OCI-LY1 (cell line): ENCODE data around the gene NFATC2IP.

Experiments
- H2AFZ ChIP-seq: fragments of 200-600 bp; sonication (generic), shearing (Covaris generic); 2 replicates; pipeline ENCODE4 v1.6.0; 2014; ENCODE audit warnings: antibody characterized with exemption, mild to moderate bottlenecking, low read length
- H3F3A ChIP-seq: fragments of 200-600 bp; sonication (generic), shearing (Covaris generic); 2 replicates; pipeline ENCODE4 v1.6.0; 2014; ENCODE audit warnings: mild to moderate bottlenecking, antibody characterized with exemption, low read length, moderate library complexity; ENCODE audit not compliant: insufficient read depth
- H3K27ac ChIP-seq: fragments of 200-600 bp; sonication (generic); 2 replicates; pipeline ENCODE4 v1.5.1; 2014; ENCODE audit warnings: low read length, mixed run types, mild to moderate bottlenecking, low read depth; ENCODE audit not compliant: poor library complexity, severe bottlenecking
- H3K27me3 ChIP-seq: fragments of 200-600 bp; sonication (generic); 2 replicates; pipeline ENCODE4 v1.6.0; 2014; ENCODE audit warnings: antibody characterized with exemption, mild to moderate bottlenecking, low read length, moderate library complexity; ENCODE audit not compliant: insufficient read depth
- H3K36me3 ChIP-seq: fragments of 200-600 bp; sonication (generic); 2 replicates; pipeline ENCODE4 v1.6.1; 2014; ENCODE audit warnings: mild to moderate bottlenecking, antibody characterized with exemption, low read length, moderate library complexity, mixed read lengths; ENCODE audit not compliant: insufficient read depth
- H3K4me1 ChIP-seq: fragments of 200-600 bp; sonication (generic); 2 replicates; pipeline ENCODE4 v1.5.1; 2014; ENCODE audit warnings: mild to moderate bottlenecking, low read length, moderate library complexity; ENCODE audit not compliant: insufficient read depth, severe bottlenecking
- H3K4me2 ChIP-seq: fragments of 200-600 bp; sonication (generic), shearing (Covaris generic); 2 replicates; pipeline ENCODE4 v1.6.1; 2014; ENCODE audit warnings: low read length
- H3K4me3 ChIP-seq: fragments of 200-600 bp; sonication (generic); 2 replicates; pipeline ENCODE4 v1.5.1; 2014; ENCODE audit warnings: low read length, low read depth, mild to moderate bottlenecking, mixed read lengths; ENCODE audit not compliant: poor library complexity, severe bottlenecking
- H3K79me2 ChIP-seq: fragments of 200-600 bp; shearing (Covaris generic); 2 replicates; pipeline ENCODE4 v1.6.1; 2016; ENCODE audit warnings: mixed run types, low read length, mixed read lengths; ENCODE audit not compliant: insufficient read depth
- H3K9ac ChIP-seq: fragments of 200-600 bp; sonication (generic), shearing (Covaris generic); 2 replicates; pipeline ENCODE4 v1.6.1; 2014; ENCODE audit warnings: mild to moderate bottlenecking, low read length, mixed read lengths
- H3K9me2 ChIP-seq: fragments of 200-600 bp; sonication (generic), shearing (Covaris generic); 2 replicates; pipeline ENCODE4 v1.6.1; 2014; ENCODE audit warnings: low read depth, mild to moderate bottlenecking, low read length, mixed read lengths
- H3K9me3 ChIP-seq: fragments of 200-600 bp; shearing (Covaris generic); 2 replicates; pipeline ENCODE4 v1.6.1; 2014; ENCODE audit warnings: low read length, mixed read lengths
- H4K20me1 ChIP-seq: fragments of 200-600 bp; sonication (generic), shearing (Covaris generic); 2 replicates; pipeline ENCODE4 v1.6.0; 2016; ENCODE audit warnings: mild to moderate bottlenecking, low read length; ENCODE audit not compliant: insufficient read depth
- EZH2 ChIP-seq: fragments of 200-600 bp; sonication (generic), shearing (Covaris generic); IDR thresholded peaks from 2 replicates; pipeline ENCODE4 v1.8.0; 2017; ENCODE audit warnings: borderline replicate concordance, mixed run types, mild to moderate bottlenecking, antibody characterized with exemption, low read length, moderate library complexity, mixed read lengths
- TF ChIP-seq, protein P1 (sequence below): fragments of 200-600 bp; sonication (generic), shearing (Covaris generic); IDR thresholded peaks from 2 replicates; pipeline ENCODE4 v1.5.1; 2017; ENCODE audit warnings: mild to moderate bottlenecking, antibody characterized with exemption, low read length, moderate library complexity, mixed read lengths

NFATC2IP gene

GRCh38 chr16:28903344-28904042 is 47.2 kb upstream of the NFATC2IP start:
- no peaks in the 10 kb centered on the region for H3K79me2 ChIP-seq
- no peaks in the 10 kb centered on the region for H4K20me1 ChIP-seq
- no peaks in the 10 kb centered on the region for H3F3A ChIP-seq
- no peak overlapping the region for H3K9ac ChIP-seq
- no peaks in the 10 kb centered on the region for H3K9me3 ChIP-seq
- H3K27me3 ChIP-seq = no peaks in the 10 kb centered on the region
- H3K9me2 ChIP-seq = no peaks in the 10 kb centered on the region
- H2AFZ ChIP-seq = no peak overlapping the region
- TF ChIP-seq EZH2 = no peak
- TF ChIP-seq, protein P1, sequence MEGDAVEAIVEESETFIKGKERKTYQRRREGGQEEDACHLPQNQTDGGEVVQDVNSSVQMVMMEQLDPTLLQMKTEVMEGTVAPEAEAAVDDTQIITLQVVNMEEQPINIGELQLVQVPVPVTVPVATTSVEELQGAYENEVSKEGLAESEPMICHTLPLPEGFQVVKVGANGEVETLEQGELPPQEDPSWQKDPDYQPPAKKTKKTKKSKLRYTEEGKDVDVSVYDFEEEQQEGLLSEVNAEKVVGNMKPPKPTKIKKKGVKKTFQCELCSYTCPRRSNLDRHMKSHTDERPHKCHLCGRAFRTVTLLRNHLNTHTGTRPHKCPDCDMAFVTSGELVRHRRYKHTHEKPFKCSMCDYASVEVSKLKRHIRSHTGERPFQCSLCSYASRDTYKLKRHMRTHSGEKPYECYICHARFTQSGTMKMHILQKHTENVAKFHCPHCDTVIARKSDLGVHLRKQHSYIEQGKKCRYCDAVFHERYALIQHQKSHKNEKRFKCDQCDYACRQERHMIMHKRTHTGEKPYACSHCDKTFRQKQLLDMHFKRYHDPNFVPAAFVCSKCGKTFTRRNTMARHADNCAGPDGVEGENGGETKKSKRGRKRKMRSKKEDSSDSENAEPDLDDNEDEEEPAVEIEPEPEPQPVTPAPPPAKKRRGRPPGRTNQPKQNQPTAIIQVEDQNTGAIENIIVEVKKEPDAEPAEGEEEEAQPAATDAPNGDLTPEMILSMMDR = no peak
- no peak overlapping the region for H3K4me3 ChIP-seq
- peaks cover 13% of the 10 kb centered on the region for H3K36me3 ChIP-seq
- H3K27ac ChIP-seq = no peak overlapping the region
- no peak overlapping the region for H3K4me2 ChIP-seq
- no peaks in the 10 kb centered on the region for H3K4me1 ChIP-seq

DNA sequence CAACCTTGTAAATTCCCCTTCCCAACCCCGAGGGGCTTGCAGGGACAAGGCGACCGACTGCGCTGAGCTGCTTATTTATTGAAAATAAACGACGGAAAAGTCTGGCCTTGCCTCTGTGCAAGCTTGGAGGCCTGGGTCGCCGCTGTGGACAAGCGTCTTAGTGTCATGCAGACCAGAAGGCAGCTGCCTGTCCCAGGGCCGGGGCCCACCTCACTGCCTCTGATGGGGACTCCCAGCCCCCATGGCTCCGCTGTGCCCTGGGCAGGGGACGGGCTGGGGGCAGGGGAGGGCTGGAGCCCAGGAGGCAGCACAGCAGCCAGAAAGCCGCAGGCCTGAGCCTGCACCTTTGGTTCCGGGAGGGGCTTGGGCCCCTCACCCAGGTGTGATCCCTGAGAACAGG is 46.4 kb upstream of the NFATC2IP start:
- H3K9me2 ChIP-seq = no peaks in the 10 kb centered on the region
- H3K4me2 ChIP-seq = no peak overlapping the region
- H3K36me3 ChIP-seq = peaks cover 15% of the 10 kb centered on the region
- no peak overlapping the region for H3K4me3 ChIP-seq
- H3K27ac ChIP-seq = no peak overlapping the region
- no peak overlapping the region for H3K9ac ChIP-seq
- H3K79me2 ChIP-seq = no peaks in the 10 kb centered on the region
- no peaks in the 10 kb centered on the region for H3F3A ChIP-seq
- no peak overlapping the region for H2AFZ ChIP-seq
- TF ChIP-seq EZH2 = no peak
- TF ChIP-seq, protein P1 = no peak
- no peaks in the 10 kb centered on the region for H4K20me1 ChIP-seq
- no peaks in the 10 kb centered on the region for H3K4me1 ChIP-seq
- H3K27me3 ChIP-seq = no peaks in the 10 kb centered on the region
- no peaks in the 10 kb centered on the region for H3K9me3 ChIP-seq

DNA sequence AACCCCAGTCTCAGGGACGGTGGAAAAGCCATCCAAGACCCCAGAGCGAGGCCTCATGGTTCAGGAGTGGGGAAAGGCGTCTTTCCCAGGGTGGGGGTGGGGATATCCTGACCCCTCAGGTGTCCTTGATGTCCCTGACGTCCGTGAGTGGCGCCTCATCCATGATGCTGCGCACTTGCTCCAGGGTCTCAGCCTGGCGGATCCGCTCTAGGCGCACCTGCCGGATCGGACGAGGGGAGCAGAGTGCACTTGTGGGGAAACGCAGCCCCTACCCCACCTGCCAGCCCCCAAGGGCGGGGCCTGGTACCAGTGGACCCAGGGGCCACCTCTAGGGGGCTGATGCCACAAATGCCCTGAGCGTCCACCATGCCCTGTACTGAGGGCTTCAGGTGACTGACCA is 45.9 kb upstream of the NFATC2IP start:
- no peaks in the 10 kb centered on the region for H3K9me3 ChIP-seq
- no peak overlapping the region for H3K4me3 ChIP-seq
- H3F3A ChIP-seq = no peaks in the 10 kb centered on the region
- H3K4me1 ChIP-seq = no peaks in the 10 kb centered on the region
- H3K27me3 ChIP-seq = no peaks in the 10 kb centered on the region
- peaks cover 15% of the 10 kb centered on the region for H3K36me3 ChIP-seq
- no peak overlapping the region for H3K27ac ChIP-seq
- H2AFZ ChIP-seq = no peak overlapping the region
- TF ChIP-seq EZH2 = no peak
- TF ChIP-seq, protein P1 = no peak
- H3K9me2 ChIP-seq = no peaks in the 10 kb centered on the region
- H4K20me1 ChIP-seq = no peaks in the 10 kb centered on the region
- no peak overlapping the region for H3K4me2 ChIP-seq
- no peaks in the 10 kb centered on the region for H3K79me2 ChIP-seq
- H3K9ac ChIP-seq = no peak overlapping the region
